Hepatocyte (in vitro differentiated cells): Measurements from ENCODE around the gene SH3BGRL3.

ENCODE experiments used
- EZH2 ChIP-seq: fragments of 200-600 bp; sonication (generic); IDR thresholded peaks from 2 replicates; pipeline ENCODE4 v1.6.1; 2016; ENCODE audit warnings: antibody characterized with exemption, mild to moderate bottlenecking, borderline replicate concordance
- TF ChIP-seq, protein P1 (sequence below): fragments of 200-600 bp; sonication (generic); IDR thresholded peaks from 2 replicates; pipeline ENCODE4 v1.5.1; 2016; ENCODE audit warnings: antibody characterized with exemption, mild to moderate bottlenecking; ENCODE audit not compliant: poor library complexity

- TF ChIP-seq, protein P1, sequence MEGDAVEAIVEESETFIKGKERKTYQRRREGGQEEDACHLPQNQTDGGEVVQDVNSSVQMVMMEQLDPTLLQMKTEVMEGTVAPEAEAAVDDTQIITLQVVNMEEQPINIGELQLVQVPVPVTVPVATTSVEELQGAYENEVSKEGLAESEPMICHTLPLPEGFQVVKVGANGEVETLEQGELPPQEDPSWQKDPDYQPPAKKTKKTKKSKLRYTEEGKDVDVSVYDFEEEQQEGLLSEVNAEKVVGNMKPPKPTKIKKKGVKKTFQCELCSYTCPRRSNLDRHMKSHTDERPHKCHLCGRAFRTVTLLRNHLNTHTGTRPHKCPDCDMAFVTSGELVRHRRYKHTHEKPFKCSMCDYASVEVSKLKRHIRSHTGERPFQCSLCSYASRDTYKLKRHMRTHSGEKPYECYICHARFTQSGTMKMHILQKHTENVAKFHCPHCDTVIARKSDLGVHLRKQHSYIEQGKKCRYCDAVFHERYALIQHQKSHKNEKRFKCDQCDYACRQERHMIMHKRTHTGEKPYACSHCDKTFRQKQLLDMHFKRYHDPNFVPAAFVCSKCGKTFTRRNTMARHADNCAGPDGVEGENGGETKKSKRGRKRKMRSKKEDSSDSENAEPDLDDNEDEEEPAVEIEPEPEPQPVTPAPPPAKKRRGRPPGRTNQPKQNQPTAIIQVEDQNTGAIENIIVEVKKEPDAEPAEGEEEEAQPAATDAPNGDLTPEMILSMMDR = no peak
- no peak for TF ChIP-seq EZH2
Observed at GRCh38 chr1:26281091-26281958, 1.4 kb downstream of the SH3BGRL3 start.
